C4-2B (cell line): ENCODE data around the gene PARD3.

ENCODE experiments used
- H3K27ac ChIP-seq: fragments of 450-650 bp; 2 replicates; pipeline ENCODE4 v1.5.1; 2017
- CTCF ChIP-seq: fragments of 450-650 bp; conservative IDR thresholded peaks from 2 replicates; pipeline ENCODE4 v1.5.1; 2017; ENCODE audit warnings: mild to moderate bottlenecking
- ZFX ChIP-seq: fragments of 450-650 bp; IDR thresholded peaks from 2 replicates; pipeline ENCODE4 v1.6.1; 2017

PARD3 gene

DNA sequence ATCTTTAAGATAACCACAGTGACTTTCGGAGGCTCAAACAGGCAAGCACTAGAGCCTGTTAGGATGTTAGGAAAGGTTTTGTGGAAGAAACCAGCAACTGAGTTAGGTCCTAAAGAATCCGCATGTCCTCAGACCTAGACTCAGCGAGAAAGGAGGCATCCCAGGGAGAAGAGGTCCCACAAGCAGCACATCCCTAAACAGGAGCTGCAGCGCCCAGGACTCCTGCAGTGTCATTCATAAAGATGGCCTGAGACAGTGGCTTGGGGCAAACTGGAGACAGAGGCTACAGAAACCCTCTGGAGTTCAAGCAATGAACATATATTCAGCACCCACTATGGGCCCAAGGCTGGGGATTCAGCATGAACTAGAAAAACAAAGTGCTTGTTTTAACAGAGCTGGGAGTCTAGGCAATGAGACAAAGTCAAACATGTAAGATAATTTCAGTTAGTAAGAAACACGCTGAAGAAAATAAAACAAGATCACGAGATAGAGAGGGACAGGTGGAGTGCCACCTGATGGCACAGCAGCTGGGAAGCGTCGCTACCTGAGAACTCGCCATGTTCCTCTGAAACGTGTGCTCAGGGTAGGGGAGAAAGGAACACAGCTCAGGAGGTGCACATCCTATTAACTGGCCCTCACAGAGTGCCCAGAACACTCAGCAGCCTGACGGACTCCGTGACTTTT, 48.1 kb downstream of the PARD3 start:
- no peak overlapping the region for H3K27ac ChIP-seq
- TF ChIP-seq ZFX = no peak
- TF ChIP-seq CTCF = no peak

- TF ChIP-seq CTCF = no peak
- no peak for TF ChIP-seq ZFX
- H3K27ac ChIP-seq = no peak overlapping the region
These were observed 48.9 kb downstream of the PARD3 start for GRCh38 chr10:34766266-34766600.

DNA sequence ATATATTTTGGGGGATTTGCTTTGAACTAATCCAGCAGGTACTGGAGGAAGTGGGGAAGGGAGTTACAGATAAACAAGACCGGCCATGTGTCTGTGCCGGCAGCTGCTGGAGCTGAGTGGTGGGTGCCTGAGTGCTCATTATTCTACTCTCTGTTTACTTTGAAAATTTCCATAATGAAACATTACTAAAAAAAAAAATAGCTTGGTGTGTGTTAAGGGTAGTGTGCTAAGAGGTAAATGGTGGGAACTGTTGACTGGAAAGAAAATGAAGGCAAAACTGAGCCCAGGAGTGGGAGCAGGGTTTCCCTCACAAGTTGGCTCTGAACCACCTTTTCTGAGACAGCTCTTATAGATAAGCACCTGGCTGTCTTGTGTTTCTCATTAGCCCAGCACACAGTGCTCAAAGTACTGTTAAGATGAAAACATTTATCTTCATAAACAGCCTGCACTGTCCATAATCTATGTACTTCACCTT, 50.6 kb downstream of the PARD3 start:
- TF ChIP-seq ZFX (no peak), CTCF (no peak)
- no peak overlapping the region for H3K27ac ChIP-seq

DNA sequence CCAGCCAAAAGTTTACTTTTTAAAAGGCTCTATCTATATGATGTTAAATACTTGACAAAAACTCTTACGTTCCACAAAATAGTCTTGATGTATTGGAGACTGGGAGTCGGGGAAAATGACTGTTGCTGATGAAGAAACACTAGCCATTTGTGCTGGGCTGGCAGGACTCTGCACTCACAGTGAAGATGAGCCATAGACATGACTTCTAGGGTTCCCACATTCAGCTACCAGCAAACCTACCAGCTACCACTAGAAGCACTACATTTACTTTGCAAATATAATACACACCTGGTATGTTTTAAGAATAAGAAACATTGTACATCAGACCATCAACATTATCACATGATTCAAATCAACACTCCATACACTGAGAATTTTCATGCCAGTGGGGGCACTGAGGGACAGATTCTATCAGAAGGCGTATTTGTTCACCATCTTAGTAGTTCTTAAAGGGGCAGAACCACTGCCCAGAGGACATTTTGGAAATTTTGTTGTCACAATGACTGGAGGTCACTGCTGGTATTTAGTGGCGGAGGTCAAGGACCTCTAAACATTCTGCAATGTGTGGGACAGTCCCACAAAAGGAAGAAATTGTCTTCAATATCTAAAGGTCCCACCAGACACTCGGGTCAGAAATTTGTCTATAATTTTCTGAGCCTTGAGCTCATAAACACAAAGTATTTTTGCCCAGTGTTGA, 52.3 kb downstream of the PARD3 start:
- no peak overlapping the region for H3K27ac ChIP-seq
- no peak for TF ChIP-seq ZFX
- no peak for TF ChIP-seq CTCF

DNA sequence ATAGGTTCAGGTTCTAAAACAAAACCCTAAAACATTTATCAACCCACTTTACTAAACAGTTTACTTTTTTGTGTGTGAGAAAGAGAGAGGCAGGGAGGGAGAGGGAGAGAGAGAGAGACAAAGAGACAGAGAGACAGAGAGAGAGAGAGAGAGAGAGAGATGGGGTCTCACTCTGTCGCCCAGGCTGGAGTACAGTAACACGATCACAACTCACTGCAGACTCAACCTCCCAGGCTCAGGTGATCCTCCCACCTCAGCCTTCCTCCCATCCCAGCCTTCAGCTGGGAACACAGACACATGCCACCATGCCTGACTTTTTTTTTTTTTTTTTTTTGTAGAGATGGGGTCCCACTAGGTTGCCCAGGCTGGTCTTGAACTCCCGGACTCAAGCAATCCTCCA, 52.9 kb downstream of the PARD3 start:
- no peak for TF ChIP-seq ZFX
- no peak for TF ChIP-seq CTCF
- H3K27ac ChIP-seq = no peak overlapping the region

DNA sequence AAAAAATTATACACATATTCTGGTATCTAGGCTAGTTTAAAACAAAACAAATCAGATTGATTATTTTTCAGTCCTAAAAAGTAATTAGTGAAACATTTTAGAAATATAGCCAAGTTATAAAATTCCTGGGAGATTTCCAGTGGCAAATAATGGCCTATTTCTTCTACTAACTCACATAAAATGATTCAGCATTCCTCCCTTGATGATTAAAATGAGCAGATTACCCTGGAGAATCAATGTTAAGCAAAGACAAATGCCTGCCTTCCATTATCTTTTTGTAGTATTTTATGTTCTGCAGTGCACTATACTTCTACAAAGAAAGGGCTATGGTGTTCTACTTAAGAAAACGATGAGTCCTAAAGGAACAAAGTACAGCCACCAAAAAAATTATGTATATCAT, 53.6 kb downstream of the PARD3 start:
- H3K27ac ChIP-seq = no peak overlapping the region
- TF ChIP-seq ZFX = no peak
- TF ChIP-seq CTCF = no peak

- TF ChIP-seq ZFX (no peak), CTCF (no peak)
- H3K27ac ChIP-seq = no peak overlapping the region
These were observed 54.5 kb downstream of the PARD3 start for GRCh38 chr10:34760606-34761005.
